ENCODE data around the gene WWOX. TPM values are rescaled to one million over a fixed set of nuclear protein-coding genes. Genes with fewer than 3 reads are reported as not detected.

WWOX gene
- total RNA-seq, 2 experiments from 2014 or later, result 14.3 to 16.5 TPM

- no peak overlapping the region for H3K4me3 Mint-ChIP-seq
- H3K27me3 Mint-ChIP-seq, result no peaks in the 10 kb centered on the region
- H3K36me3 Mint-ChIP-seq, result peaks cover 2% of the 10 kb centered on the region
- POLR2A ChIA-PET, result interaction anchor here (0.6 to 6.6 kb wide), 7 partner anchors 10 to 811 kb away, joined by 3 to 84 read pairs (median 5); partner anchors contain the start of gene MAF
- intact Hi-C loops (cut with micrococcal nuclease), result no loop called here
- H3K9me3 Mint-ChIP-seq, result no peaks in the 10 kb centered on the region
- H3K27ac Mint-ChIP-seq, result peak overlapping the region; percentile 99
- no peak for DNase-seq
- CTCF ChIA-PET, result interaction anchor here (1.1 to 1.5 kb wide), 4 partner anchors 9 to 103 kb away, joined by 3 to 6 read pairs (median 4); no protein-coding TSS in a partner anchor
- peaks cover 73% of the 10 kb centered on the region for H3K4me1 Mint-ChIP-seq (ENCODE audit: low read depth)
Measured at GRCh38 chr16:78789561-78789960, 690.1 kb downstream of the WWOX start.

GRCh38 chr16:78791011-78791410 is 691.6 kb downstream of the WWOX start:
- ChIA-PET POLR2A (interaction anchor here (1.0 to 6.6 kb wide), 5 partner anchors 11 to 810 kb away, joined by 3 to 84 read pairs (median 5); partner anchors contain the start of gene MAF), CTCF (interaction anchor here (1.0 to 1.5 kb wide), 3 partner anchors 18 to 37 kb away, joined by 3 to 6 read pairs (median 3); no protein-coding TSS in a partner anchor)
- H3K9me3 Mint-ChIP-seq, result no peaks in the 10 kb centered on the region
- H3K27ac Mint-ChIP-seq, result peak overlapping the region; percentile 99
- H3K4me1 Mint-ChIP-seq (ENCODE audit: low read depth), result peaks cover 81% of the 10 kb centered on the region
- H3K36me3 Mint-ChIP-seq, result peaks cover 2% of the 10 kb centered on the region
- H3K4me3 Mint-ChIP-seq, result peak overlapping the region; percentile 49
- DNase-seq, result peak; percentile 61
- intact Hi-C loops (cut with micrococcal nuclease), result loop anchor here (5.0 kb wide), 1 partner anchor 171 kb away; no protein-coding TSS in a partner anchor
- H3K27me3 Mint-ChIP-seq, result no peaks in the 10 kb centered on the region

- Mint-ChIP-seq H3K27me3 (no peaks in the 10 kb centered on the region), H3K4me3 (no peak overlapping the region), H3K27ac (peak overlapping the region; percentile 99), H3K36me3 (peaks cover 4% of the 10 kb centered on the region), H3K9me3 (no peaks in the 10 kb centered on the region), H3K4me1 (ENCODE audit: low read depth) (peaks cover 81% of the 10 kb centered on the region)
- DNase-seq, result no peak
- ChIA-PET CTCF (interaction anchor here (1.0 to 1.4 kb wide), 3 partner anchors 19 to 36 kb away, joined by 3 to 4 read pairs (median 3); no protein-coding TSS in a partner anchor), POLR2A (interaction anchor here (6.6 kb wide), 1 partner anchor 12 kb away, joined by 84 read pairs; no protein-coding TSS in a partner anchor)
- intact Hi-C loops (cut with micrococcal nuclease), result loop anchor here (5.0 kb wide), 1 partner anchor 170 kb away; no protein-coding TSS in a partner anchor
Measured at GRCh38 chr16:78791926-78792325, 692.5 kb downstream of the WWOX start.

GRCh38 chr16:78792952-78793351 is 693.5 kb downstream of the WWOX start:
- Mint-ChIP-seq H3K27me3 (no peaks in the 10 kb centered on the region), H3K4me1 (ENCODE audit: low read depth) (peaks cover 71% of the 10 kb centered on the region), H3K9me3 (no peaks in the 10 kb centered on the region), H3K4me3 (no peak overlapping the region), H3K27ac (peak overlapping the region; percentile 35), H3K36me3 (peaks cover 4% of the 10 kb centered on the region)
- CTCF ChIA-PET, result no interaction called here
- POLR2A ChIA-PET, result interaction anchor here (6.6 kb wide), 1 partner anchor 13 kb away, joined by 84 read pairs; no protein-coding TSS in a partner anchor
- DNase-seq, result no peak
- intact Hi-C loops (cut with micrococcal nuclease), result loop anchor here (5.0 kb wide), 1 partner anchor 169 kb away; no protein-coding TSS in a partner anchor

- H3K4me1 Mint-ChIP-seq (ENCODE audit: low read depth), result peaks cover 55% of the 10 kb centered on the region
- peaks cover 4% of the 10 kb centered on the region for H3K36me3 Mint-ChIP-seq
- CTCF ChIA-PET, result interaction anchor here (0.6 to 1.3 kb wide), 6 partner anchors 9 to 151 kb away, joined by 3 to 5 read pairs (median 3); no protein-coding TSS in a partner anchor
- DNase-seq, result peak; percentile 58
- POLR2A ChIA-PET, result interaction anchor here (0.5 to 6.6 kb wide), 6 partner anchors 15 to 808 kb away, joined by 3 to 84 read pairs (median 3); no protein-coding TSS in a partner anchor
- intact Hi-C loops (cut with micrococcal nuclease), result loop anchor here (5.0 kb wide), 1 partner anchor 168 kb away; no protein-coding TSS in a partner anchor
- H3K4me3 Mint-ChIP-seq, result no peak overlapping the region
- no peaks in the 10 kb centered on the region for H3K27me3 Mint-ChIP-seq
- peak overlapping the region; percentile 87 for H3K27ac Mint-ChIP-seq
- H3K9me3 Mint-ChIP-seq, result no peaks in the 10 kb centered on the region
Measured at GRCh38 chr16:78794581-78795250, 695.3 kb downstream of the WWOX start.

GRCh38 chr16:78795433-78795832 is 696.0 kb downstream of the WWOX start:
- Mint-ChIP-seq H3K4me3 (no peak overlapping the region), H3K4me1 (ENCODE audit: low read depth) (peaks cover 52% of the 10 kb centered on the region)

GRCh38 chr16:78796221-78796866 is 696.9 kb downstream of the WWOX start:
- Mint-ChIP-seq H3K27me3 (no peaks in the 10 kb centered on the region), H3K27ac (peak overlapping the region; percentile 77), H3K4me3 (peak overlapping the region; percentile 55), H3K4me1 (ENCODE audit: low read depth) (peaks cover 51% of the 10 kb centered on the region), H3K36me3 (peaks cover 2% of the 10 kb centered on the region), H3K9me3 (no peaks in the 10 kb centered on the region)
- DNase-seq, result peak; percentile 69
- intact Hi-C loops (cut with micrococcal nuclease), result no loop called here
- ChIA-PET POLR2A (no interaction called here), CTCF (no interaction called here)

More at GRCh38 chr16:78795433-78795832, 696.0 kb downstream of the WWOX start:
- Mint-ChIP-seq H3K27ac (peak overlapping the region; percentile 87), H3K36me3 (peaks cover 2% of the 10 kb centered on the region), H3K9me3 (no peaks in the 10 kb centered on the region), H3K27me3 (no peaks in the 10 kb centered on the region)
- intact Hi-C loops (cut with micrococcal nuclease), result no loop called here
- ChIA-PET POLR2A (interaction anchor here (1.0 to 6.6 kb wide), 5 partner anchors 16 to 167 kb away, joined by 3 to 84 read pairs (median 3); no protein-coding TSS in a partner anchor), CTCF (interaction anchor here (0.6 to 1.3 kb wide), 2 partner anchors 24 to 152 kb away, joined by 3 to 5 read pairs; no protein-coding TSS in a partner anchor)
- DNase-seq, result no peak

GRCh38 chr16:78799429-78799828 is 700.0 kb downstream of the WWOX start:
- Mint-ChIP-seq H3K4me1 (ENCODE audit: low read depth) (peaks cover 29% of the 10 kb centered on the region), H3K9me3 (no peaks in the 10 kb centered on the region), H3K36me3 (peaks cover 2% of the 10 kb centered on the region), H3K27me3 (no peaks in the 10 kb centered on the region), H3K27ac (no peak overlapping the region), H3K4me3 (no peak overlapping the region)
- ChIA-PET POLR2A (no interaction called here), CTCF (interaction anchor here (0.9 kb wide), 1 partner anchor 92 kb away, joined by 4 read pairs; no protein-coding TSS in a partner anchor)
- intact Hi-C loops (cut with micrococcal nuclease), result no loop called here
- DNase-seq, result no peak

- no peak for DNase-seq
- Mint-ChIP-seq H3K36me3 (peaks cover 2% of the 10 kb centered on the region), H3K9me3 (peaks cover 2% of the 10 kb centered on the region), H3K27ac (no peak overlapping the region), H3K27me3 (no peaks in the 10 kb centered on the region), H3K4me1 (ENCODE audit: low read depth) (peaks cover 18% of the 10 kb centered on the region), H3K4me3 (no peak overlapping the region)
- intact Hi-C loops (cut with micrococcal nuclease), result no loop called here
- ChIA-PET CTCF (interaction anchor here (0.6 to 1.5 kb wide), 4 partner anchors 20 to 658 kb away, joined by 3 to 4 read pairs (median 3); no protein-coding TSS in a partner anchor), POLR2A (no interaction called here)
Measured at GRCh38 chr16:78800523-78800922, 701.1 kb downstream of the WWOX start.

- no peaks in the 10 kb centered on the region for H3K27me3 Mint-ChIP-seq
- DNase-seq, result no peak
- H3K9me3 Mint-ChIP-seq, result peaks cover 11% of the 10 kb centered on the region
- ChIA-PET POLR2A (no interaction called here), CTCF (interaction anchor here (0.6 to 0.9 kb wide), 2 partner anchors 10 to 137 kb away, joined by 3 read pairs; no protein-coding TSS in a partner anchor)
- H3K4me3 Mint-ChIP-seq, result no peak overlapping the region
- intact Hi-C loops (cut with micrococcal nuclease), result no loop called here
- no peak overlapping the region for H3K27ac Mint-ChIP-seq
- H3K4me1 Mint-ChIP-seq (ENCODE audit: low read depth), result peaks cover 9% of the 10 kb centered on the region
- H3K36me3 Mint-ChIP-seq, result peaks cover 3% of the 10 kb centered on the region
Measured at GRCh38 chr16:78804058-78804735, 704.7 kb downstream of the WWOX start.

GRCh38 chr16:78805556-78805955 is 706.1 kb downstream of the WWOX start:
- intact Hi-C loops (cut with micrococcal nuclease), result no loop called here
- Mint-ChIP-seq H3K4me1 (ENCODE audit: low read depth) (peaks cover 11% of the 10 kb centered on the region), H3K27me3 (no peaks in the 10 kb centered on the region), H3K27ac (no peak overlapping the region), H3K9me3 (peaks cover 11% of the 10 kb centered on the region), H3K4me3 (no peak overlapping the region), H3K36me3 (peaks cover 3% of the 10 kb centered on the region)
- ChIA-PET CTCF (no interaction called here), POLR2A (no interaction called here)
- DNase-seq, result no peak
